ENCODE measurements around the gene PRPS2.

DNA sequence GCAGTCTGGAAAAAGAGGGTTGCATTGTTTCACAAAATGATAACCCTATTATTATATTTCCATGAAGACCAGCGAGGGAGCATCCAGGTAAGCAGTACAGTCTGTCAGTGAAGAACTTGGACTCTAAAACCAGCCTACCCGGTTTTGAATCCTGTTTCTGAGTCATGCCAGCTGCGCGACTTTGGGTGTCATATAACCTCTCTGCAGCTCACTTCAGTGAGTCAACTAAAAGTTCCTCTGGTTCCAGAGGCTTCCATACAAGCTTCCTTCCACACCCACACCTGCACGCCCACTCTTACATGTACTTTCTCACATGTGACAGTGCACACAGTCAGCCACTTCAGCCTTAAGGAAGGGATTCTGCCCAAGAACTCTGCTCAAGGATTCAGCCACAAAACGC is 49.8 kb upstream of the PRPS2 start:
- TF ChIP-seq EZH2 (IDR thresholded peaks at IDR 0.05) (no peak), POLR2A (IDR thresholded peaks at IDR 0.05; ENCODE audit: borderline replicate concordance, extremely low read depth, insufficient read depth, insufficient read length) (no peak)
- TF ChIP-seq, protein P1, sequence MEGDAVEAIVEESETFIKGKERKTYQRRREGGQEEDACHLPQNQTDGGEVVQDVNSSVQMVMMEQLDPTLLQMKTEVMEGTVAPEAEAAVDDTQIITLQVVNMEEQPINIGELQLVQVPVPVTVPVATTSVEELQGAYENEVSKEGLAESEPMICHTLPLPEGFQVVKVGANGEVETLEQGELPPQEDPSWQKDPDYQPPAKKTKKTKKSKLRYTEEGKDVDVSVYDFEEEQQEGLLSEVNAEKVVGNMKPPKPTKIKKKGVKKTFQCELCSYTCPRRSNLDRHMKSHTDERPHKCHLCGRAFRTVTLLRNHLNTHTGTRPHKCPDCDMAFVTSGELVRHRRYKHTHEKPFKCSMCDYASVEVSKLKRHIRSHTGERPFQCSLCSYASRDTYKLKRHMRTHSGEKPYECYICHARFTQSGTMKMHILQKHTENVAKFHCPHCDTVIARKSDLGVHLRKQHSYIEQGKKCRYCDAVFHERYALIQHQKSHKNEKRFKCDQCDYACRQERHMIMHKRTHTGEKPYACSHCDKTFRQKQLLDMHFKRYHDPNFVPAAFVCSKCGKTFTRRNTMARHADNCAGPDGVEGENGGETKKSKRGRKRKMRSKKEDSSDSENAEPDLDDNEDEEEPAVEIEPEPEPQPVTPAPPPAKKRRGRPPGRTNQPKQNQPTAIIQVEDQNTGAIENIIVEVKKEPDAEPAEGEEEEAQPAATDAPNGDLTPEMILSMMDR (IDR thresholded peaks at IDR 0.05 in 2 of 3, conservative IDR thresholded peaks at IDR 0.05 in 1 of 3; ENCODE audit: borderline replicate concordance in 1 of 3, insufficient read depth in 1 of 3, low read depth in 2 of 3, low read length in 2 of 3), result no peak
